Stimulated activated CD8-positive, alpha-beta memory T cell treated with anti-CD3 and anti-CD28 coated beads, Interleukin-7, amount 100 ng/mL, for 48 hours (primary cell): Measurements from ENCODE around the gene SEC14L3.

ENCODE experiments used
- DNase-seq, 2 donors: peaks; one replicate each; pipeline ENCODE4 v3.0.0-alpha.2; 2020; ENCODE audit warnings: low read depth in 1 of 2; ENCODE audit errors: extremely low read depth in 1 of 2

Gene SEC14L3

GRCh38 chr22:30447656-30448055 lies 24.2 kb downstream of the SEC14L3 start:
- no peak for DNase-seq

- DNase-seq, result no peak
Observed at GRCh38 chr22:30445438-30446145, 26.2 kb downstream of the SEC14L3 start.

- no peak for DNase-seq
Observed at GRCh38 chr22:30444632-30445437, 27.0 kb downstream of the SEC14L3 start.

- DNase-seq, result no peak
Observed at GRCh38 chr22:30441088-30441487, 30.7 kb downstream of the SEC14L3 start.

GRCh38 chr22:30439836-30440235 lies 32.0 kb downstream of the SEC14L3 start:
- no peak for DNase-seq

GRCh38 chr22:30439226-30439625 lies 32.6 kb downstream of the SEC14L3 start:
- no peak for DNase-seq

GRCh38 chr22:30438559-30438958 lies 33.3 kb downstream of the SEC14L3 start:
- DNase-seq, result no peak

GRCh38 chr22:30436196-30436595 lies 35.6 kb downstream of the SEC14L3 start:
- no peak for DNase-seq

GRCh38 chr22:30435674-30436126 lies 36.1 kb downstream of the SEC14L3 start:
- DNase-seq, result peak; percentile 50 to 71

GRCh38 chr22:30434843-30435242 lies 37.0 kb downstream of the SEC14L3 start:
- DNase-seq, result no peak

GRCh38 chr22:30433773-30434172 lies 38.0 kb downstream of the SEC14L3 start:
- DNase-seq, result no peak

GRCh38 chr22:30433227-30433626 lies 38.6 kb downstream of the SEC14L3 start:
- no peak for DNase-seq

GRCh38 chr22:30432520-30432919 lies 39.3 kb downstream of the SEC14L3 start:
- no peak for DNase-seq

GRCh38 chr22:30432096-30432495 lies 39.7 kb downstream of the SEC14L3 start:
- DNase-seq, result no peak

GRCh38 chr22:30430933-30431332 lies 40.9 kb downstream of the SEC14L3 start:
- DNase-seq, result no peak

GRCh38 chr22:30429887-30430286 lies 41.9 kb downstream of the SEC14L3 start:
- DNase-seq, result no peak

GRCh38 chr22:30427871-30428270 lies 43.9 kb downstream of the SEC14L3 start:
- no peak for DNase-seq

- DNase-seq, result peak; percentile 69 to 88
Observed at GRCh38 chr22:30426388-30427353, 45.1 kb downstream of the SEC14L3 start.

- no peak for DNase-seq
Observed at GRCh38 chr22:30425616-30426387, 46.0 kb downstream of the SEC14L3 start, which contains the start of gene MTFP1. TSS of gene MTFP1 (plus strand) at chr22:30425768. CDS start at chr22:30425880, 112 bp downstream.

- no peak for DNase-seq
Observed at GRCh38 chr22:30425327-30425615, 46.5 kb downstream of the SEC14L3 start.
